Stimulated activated CD8-positive, alpha-beta memory T cell treated with anti-CD3 and anti-CD28 coated beads, Interleukin-4, amount 100 ng/mL, for 24 hours (primary cell): ENCODE data around the gene SLC6A15.

Experiments used
- DNase-seq: peaks from one replicate; pipeline ENCODE4 v3.0.0-alpha.2; 2020; ENCODE audit warnings: low read depth

SLC6A15 gene

GRCh38 chr12:84912198-84913128, at the start of gene SLC6A15:
Gene SLC6A15 (minus strand): TSS chr12:84912799. CDS start chr12:84892120, 20,679 bp downstream.
- no peak for DNase-seq

GRCh38 chr12:84960918-84961317, 48.3 kb upstream of the SLC6A15 start:
- DNase-seq, result no peak

- no peak for DNase-seq
Observed at GRCh38 chr12:84955298-84955697, 42.7 kb upstream of the SLC6A15 start.

GRCh38 chr12:84954415-84954814, 41.8 kb upstream of the SLC6A15 start:
- no peak for DNase-seq

GRCh38 chr12:84950971-84951546, 38.5 kb upstream of the SLC6A15 start:
- DNase-seq, result no peak

GRCh38 chr12:84946753-84947152, 34.2 kb upstream of the SLC6A15 start:
- no peak for DNase-seq

GRCh38 chr12:84937415-84937814, 24.8 kb upstream of the SLC6A15 start:
- no peak for DNase-seq

- no peak for DNase-seq
Observed at GRCh38 chr12:84929501-84929900, 16.9 kb upstream of the SLC6A15 start.

GRCh38 chr12:84924981-84925380, 12.4 kb upstream of the SLC6A15 start:
- DNase-seq, result no peak

GRCh38 chr12:84922693-84923092, 10.1 kb upstream of the SLC6A15 start:
- no peak for DNase-seq

- no peak for DNase-seq
Observed at GRCh38 chr12:84920331-84920730, 7.7 kb upstream of the SLC6A15 start.

- DNase-seq, result no peak
Observed at GRCh38 chr12:84919271-84919670, 6.7 kb upstream of the SLC6A15 start.

GRCh38 chr12:84913129-84913515, 523 bp upstream of the SLC6A15 start:
- DNase-seq, result no peak

GRCh38 chr12:84911271-84912197, 1.1 kb downstream of the SLC6A15 start:
- DNase-seq, result no peak

GRCh38 chr12:84910549-84911241, 1.9 kb downstream of the SLC6A15 start:
- no peak for DNase-seq

- no peak for DNase-seq
Observed at GRCh38 chr12:84904051-84904450, 8.5 kb downstream of the SLC6A15 start.

- DNase-seq, result no peak
Observed at GRCh38 chr12:84891106-84891838, 21.3 kb downstream of the SLC6A15 start.

- no peak for DNase-seq
Observed at GRCh38 chr12:84889818-84890217, 22.8 kb downstream of the SLC6A15 start.

GRCh38 chr12:84888861-84889260, 23.7 kb downstream of the SLC6A15 start:
- DNase-seq, result no peak

GRCh38 chr12:84877340-84877739, 35.3 kb downstream of the SLC6A15 start:
- DNase-seq, result no peak

- DNase-seq, result no peak
Observed at GRCh38 chr12:84875241-84875640, 37.4 kb downstream of the SLC6A15 start.
